GM21390 (cell line): Measurements from ENCODE around the gene ADGRL3.
"Not testable (repeated sequence)": the region's sequence is repeated elsewhere in the genome, so short reads cannot be mapped to it uniquely, and the experiment has no call there.

Source experiments
- ATAC-seq: cut with Tn5 transposase; IDR thresholded peaks from one replicate; pipeline ENCODE4 v1.9.1; 2021; ENCODE audit not compliant: unreplicated experiment

ADGRL3 gene

GRCh38 chr4:61782133-61782532 lies 582.0 kb downstream of the ADGRL3 start:
- no peak for ATAC-seq

GRCh38 chr4:61783050-61783449 lies 582.9 kb downstream of the ADGRL3 start:
- ATAC-seq, result peak; percentile 70

- no peak for ATAC-seq
Measured at GRCh38 chr4:61785761-61786160, 585.6 kb downstream of the ADGRL3 start.

- no peak for ATAC-seq
Measured at GRCh38 chr4:61786211-61786610, 586.1 kb downstream of the ADGRL3 start.

- ATAC-seq, result no peak
Measured at GRCh38 chr4:61795998-61796397, 595.9 kb downstream of the ADGRL3 start.

GRCh38 chr4:61799794-61800193 lies 599.7 kb downstream of the ADGRL3 start:
- ATAC-seq, result no peak

GRCh38 chr4:61805227-61805626 lies 605.1 kb downstream of the ADGRL3 start:
- no peak for ATAC-seq

- ATAC-seq, result no peak
Measured at GRCh38 chr4:61805979-61806378, 605.9 kb downstream of the ADGRL3 start.

GRCh38 chr4:61812171-61812570 lies 612.0 kb downstream of the ADGRL3 start:
- ATAC-seq, result no peak

- ATAC-seq, result no peak
Measured at GRCh38 chr4:61817071-61817470, 616.9 kb downstream of the ADGRL3 start.

- ATAC-seq, result no peak
Measured at GRCh38 chr4:61820136-61820535, 620.0 kb downstream of the ADGRL3 start.

- ATAC-seq, result no peak
Measured at GRCh38 chr4:61824454-61824853, 624.3 kb downstream of the ADGRL3 start.

- no peak for ATAC-seq
Measured at GRCh38 chr4:61827907-61828391, 627.8 kb downstream of the ADGRL3 start.

GRCh38 chr4:61828960-61829359 lies 628.8 kb downstream of the ADGRL3 start:
- ATAC-seq, result no peak

- no peak for ATAC-seq
Measured at GRCh38 chr4:61831987-61832386, 631.9 kb downstream of the ADGRL3 start.

- no peak for ATAC-seq
Measured at GRCh38 chr4:61837395-61837794, 637.3 kb downstream of the ADGRL3 start.

- no peak for ATAC-seq
Measured at GRCh38 chr4:61838072-61838471, 637.9 kb downstream of the ADGRL3 start.

- no peak for ATAC-seq
Measured at GRCh38 chr4:61841714-61842113, 641.6 kb downstream of the ADGRL3 start.

- no peak for ATAC-seq
Measured at GRCh38 chr4:61851126-61851525, 651.0 kb downstream of the ADGRL3 start.

GRCh38 chr4:61852105-61852504 lies 652.0 kb downstream of the ADGRL3 start:
- not testable (repeated sequence) for ATAC-seq

GRCh38 chr4:61853041-61853440 lies 652.9 kb downstream of the ADGRL3 start:
- no peak for ATAC-seq

GRCh38 chr4:61860376-61860775 lies 660.2 kb downstream of the ADGRL3 start:
- no peak for ATAC-seq

GRCh38 chr4:61864286-61864685 lies 664.2 kb downstream of the ADGRL3 start:
- ATAC-seq, result no peak
